HG02642 (cell line): ENCODE data around the gene LPAR5.

ENCODE experiments used
- ATAC-seq: cut with Tn5 transposase; IDR thresholded peaks from one replicate; pipeline ENCODE4 v1.9.1; 2021; ENCODE audit warnings: mild to moderate bottlenecking; ENCODE audit not compliant: unreplicated experiment, poor library complexity

Gene LPAR5

DNA sequence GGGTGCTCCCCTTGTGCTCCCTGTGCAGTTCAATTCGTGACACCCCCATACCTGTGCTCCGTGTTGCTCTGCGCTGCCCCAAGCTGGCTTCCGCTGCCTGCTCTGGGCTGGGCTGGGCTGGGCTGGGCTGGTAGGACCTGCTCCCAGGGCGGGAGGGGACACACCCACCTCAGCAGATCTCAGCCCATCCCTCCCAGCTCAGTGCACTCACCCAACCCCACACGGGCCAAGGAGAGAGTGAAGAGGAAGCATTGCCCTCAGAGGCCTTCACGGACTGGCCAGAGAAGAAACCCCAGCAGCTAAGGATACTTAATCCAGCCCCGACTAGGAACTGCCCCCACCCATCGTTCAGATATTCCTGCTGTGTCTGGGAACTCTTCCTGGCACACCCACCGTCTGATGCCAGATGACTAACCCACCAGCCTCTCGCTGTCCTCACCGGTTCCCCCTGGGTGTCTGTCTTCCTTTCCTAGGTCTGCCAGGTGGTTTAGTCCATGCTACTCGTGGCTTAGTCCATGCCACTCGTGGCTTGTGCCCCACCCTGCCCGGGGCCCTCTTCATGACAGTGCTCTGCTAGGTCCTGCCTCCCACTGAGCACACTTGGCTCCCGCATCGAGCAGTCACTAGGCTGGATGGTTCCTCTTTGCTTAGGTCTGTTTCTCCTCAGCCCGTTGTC, at the start of gene LPAR5:
LPAR5 (minus strand) TSS at position 104 of the 676 bp plus-strand sequence. CDS start 14,711 bp downstream, outside the sequence.
- peak; percentile 42 for ATAC-seq

DNA sequence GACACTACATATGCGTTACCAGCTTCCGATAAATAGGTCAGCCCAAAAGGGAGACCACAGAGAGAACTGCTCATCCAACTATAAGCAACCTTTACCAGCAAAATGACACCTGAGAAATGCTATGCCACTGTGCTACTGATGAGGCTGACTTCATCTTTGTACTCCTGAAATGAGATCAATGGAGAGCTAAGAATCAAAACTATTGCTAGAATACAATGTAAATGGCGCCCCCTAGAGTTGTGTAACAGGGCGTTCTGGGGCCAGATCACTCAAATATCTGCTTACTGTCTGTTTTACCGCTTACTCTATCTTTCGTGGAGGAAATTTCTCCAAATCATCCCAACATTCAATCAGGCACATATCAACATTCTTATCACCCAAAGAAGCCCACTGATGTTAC, 48.9 kb upstream of the LPAR5 start:
- ATAC-seq, result no peak

DNA sequence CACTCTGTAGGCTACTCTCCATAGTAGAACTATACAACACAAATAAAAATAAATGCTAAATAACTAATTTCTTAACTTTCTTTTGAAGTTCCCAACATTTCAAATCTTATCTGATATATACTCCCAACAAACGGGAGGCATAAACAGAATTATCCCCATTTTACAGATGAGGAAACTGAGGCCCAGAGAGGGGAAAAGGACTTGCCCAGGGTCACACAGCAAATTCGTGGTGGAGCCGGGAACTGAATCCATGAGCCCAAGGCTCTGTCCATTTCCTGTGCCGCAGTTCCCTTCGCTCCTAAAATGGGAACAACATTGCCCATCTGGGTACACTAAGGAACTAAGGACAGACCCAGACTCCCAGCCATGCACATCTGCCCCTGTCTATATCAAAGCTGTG, 41.2 kb upstream of the LPAR5 start:
- no peak for ATAC-seq

DNA sequence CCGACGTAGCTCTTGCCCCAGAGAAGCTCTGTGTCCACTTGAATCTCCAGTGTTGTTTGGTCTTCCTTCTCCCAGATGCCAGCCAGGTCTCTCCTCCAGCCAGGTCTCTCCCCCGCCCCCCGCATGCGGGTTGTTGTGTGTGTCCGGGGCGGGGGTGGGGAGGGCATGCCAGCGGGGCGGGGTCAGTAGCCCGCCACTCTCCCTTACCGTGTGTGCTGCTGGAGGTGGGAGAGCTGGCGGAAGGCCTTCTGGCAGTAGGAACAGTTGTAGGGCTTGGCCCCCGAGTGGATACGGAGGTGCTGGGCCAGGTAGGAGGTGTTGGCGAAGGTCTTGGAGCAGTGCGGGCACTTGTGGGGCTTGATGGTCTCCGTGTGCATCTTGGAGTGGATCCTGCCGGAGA, 36.4 kb upstream of the LPAR5 start:
- no peak for ATAC-seq

DNA sequence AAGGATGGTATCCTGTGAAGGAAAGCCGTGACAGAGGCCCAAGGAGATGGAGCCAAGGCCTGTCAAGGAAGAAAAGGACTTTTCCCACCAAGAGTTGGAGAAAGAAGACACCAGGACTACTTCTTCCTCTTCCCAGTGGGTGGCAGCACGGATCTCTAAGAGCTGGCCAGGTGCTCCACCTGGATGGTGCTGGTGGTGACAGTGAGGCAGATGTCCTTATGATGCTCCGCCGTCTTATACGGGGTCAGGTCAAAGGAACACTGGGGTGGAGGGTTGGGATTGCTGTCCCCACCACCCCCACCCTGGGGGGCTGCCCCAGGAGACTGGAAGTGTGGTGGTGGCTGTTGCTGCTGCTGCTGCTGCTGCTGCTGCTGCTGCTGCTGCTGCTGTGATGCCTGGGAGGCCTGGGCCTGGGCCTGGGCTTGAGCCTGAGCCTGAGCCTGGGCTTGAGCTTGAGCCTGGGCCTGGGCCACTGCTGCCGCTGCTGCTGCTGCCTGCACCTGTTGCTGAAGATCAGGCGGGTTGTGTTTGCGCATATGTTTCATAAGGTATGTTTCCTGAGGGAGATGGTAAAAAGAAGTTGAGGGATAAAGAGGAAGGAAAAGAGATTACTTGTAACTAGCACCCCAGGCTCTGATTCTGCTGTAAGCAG, 31.9 kb upstream of the LPAR5 start:
- ATAC-seq, result no peak

DNA sequence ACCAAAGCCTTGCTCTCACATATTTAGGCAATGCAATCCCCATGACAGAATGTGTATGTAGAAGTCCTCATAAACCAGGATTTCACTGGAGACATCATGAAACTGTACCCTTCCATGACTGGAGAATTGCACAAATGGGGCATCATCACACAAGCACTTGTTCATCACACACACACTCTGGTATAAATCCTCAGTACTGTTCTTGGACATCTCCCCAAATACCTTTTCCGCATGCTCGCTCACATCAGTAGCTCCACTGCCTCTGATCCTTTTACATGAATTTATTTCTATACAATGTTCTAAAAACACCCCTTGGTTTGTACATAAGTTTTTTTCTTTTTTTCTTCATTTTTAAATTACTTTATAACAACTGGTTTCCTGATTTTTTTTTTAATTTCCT, 30.5 kb upstream of the LPAR5 start:
- no peak for ATAC-seq

DNA sequence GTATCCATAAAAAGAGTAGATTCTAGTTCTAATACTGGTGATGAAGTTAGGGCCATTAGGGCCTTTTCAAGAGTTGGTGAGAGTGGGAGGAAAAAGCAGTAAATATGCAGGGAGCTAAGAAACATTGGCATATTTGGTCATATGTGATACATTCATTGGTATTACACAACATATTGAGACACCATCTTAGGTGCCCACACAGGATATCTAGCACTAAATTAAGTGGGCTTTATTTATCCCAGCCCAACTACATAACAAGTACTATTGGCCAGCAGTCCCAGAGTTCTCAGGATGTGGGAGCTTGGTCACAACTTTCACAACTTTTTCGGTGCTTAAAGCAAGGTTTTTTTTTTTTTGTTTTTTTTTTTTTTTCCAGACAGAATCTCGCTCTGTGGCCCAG, 29.1 kb upstream of the LPAR5 start:
- no peak for ATAC-seq

DNA sequence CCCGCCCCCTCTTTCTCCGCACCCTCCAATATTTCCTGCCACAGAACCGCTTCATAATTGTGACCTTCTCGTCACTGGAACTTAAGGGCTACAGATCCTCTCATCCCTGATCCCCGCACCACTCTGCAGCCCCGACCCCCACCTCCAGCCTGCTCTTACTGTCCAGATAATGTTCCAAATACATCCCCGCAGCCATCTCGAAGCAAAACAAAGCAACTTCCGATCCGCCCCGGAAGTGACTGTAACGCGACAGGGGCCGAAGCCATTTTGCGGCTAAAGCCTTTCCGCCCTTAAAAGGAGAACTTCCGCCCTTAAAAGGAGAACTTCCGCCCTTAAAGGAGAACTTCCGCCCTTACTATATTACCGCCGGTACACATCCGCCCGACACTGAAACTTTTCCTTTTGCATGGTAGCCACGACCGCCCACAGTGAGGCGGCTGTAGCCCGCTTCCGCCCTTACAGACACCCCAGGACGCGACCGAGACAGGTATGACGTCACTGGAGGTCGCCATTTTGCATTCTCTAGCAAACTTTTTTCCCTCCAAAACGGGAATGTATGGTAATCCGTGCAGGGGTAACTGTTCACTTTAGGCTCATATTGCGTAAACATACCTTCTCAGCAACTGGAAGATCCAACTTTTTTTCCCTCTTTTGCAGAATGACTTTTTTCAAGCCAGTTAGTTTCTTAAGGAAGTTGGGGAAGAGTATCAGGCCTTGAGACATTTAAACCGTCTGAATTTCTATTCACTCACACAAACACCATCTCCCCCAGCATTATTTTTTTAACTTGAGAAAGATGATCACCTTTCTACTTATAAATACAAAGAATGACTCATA, 27.4 kb upstream of the LPAR5 start, which contains the start of gene ING4:
ING4 (minus strand) TSS at position 214 of the 837 bp plus-strand sequence; CDS start at position 196, 18 bp downstream.
- ATAC-seq, result peak; percentile 97

DNA sequence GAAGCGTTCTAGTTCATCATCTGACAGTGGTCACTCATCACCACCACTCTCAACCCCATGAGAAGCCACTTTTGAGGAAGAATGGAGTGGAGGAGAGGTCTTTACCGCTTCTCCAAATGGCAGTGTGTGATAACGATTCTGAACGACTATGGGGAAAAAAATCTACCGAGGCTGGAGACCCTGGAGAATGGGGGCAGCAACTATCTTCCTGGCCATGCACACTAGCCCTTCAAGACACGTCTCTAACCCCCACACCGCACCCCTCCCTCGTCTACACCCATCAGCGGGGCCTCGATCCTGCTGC, 26.8 kb upstream of the LPAR5 start:
- peak; percentile 34 for ATAC-seq

DNA sequence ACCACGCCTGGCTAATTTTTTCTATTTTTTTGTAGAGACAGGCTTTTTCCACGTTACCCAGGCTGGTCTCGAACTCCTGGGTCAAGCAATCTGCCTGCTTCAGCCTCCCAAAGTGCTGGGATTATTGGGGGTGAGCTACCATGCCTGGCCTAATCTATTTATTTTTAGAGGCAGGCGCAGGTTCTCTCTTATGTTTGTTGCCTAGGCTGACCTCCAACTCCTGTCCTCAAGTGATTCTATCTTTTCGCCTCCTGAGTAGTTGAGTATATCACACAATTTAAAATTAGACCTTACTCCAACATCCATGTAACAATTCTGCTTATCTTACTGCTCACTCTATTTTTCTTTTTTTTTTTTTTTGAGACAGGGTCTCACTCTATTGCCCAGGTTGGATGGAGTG, 18.2 kb upstream of the LPAR5 start:
- ATAC-seq, result no peak

DNA sequence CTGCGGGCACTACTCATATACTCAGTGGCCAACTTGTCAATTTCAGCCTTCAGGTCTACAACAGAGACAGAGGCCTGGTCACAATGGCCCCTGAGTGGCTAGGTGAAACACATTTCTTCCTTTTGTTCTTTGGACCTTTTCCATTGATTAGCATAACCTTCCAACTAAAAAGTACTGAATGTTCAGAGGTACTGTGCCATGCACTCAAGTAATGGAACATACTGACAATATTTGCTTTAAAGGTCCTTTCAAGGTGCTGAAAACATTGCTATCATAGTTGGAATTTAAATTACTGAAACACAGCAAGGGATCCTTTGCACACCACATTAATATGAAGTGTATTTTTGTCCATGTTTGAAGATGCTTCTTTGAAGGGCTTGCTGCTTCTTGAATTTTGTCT, 17.6 kb upstream of the LPAR5 start:
- no peak for ATAC-seq

DNA sequence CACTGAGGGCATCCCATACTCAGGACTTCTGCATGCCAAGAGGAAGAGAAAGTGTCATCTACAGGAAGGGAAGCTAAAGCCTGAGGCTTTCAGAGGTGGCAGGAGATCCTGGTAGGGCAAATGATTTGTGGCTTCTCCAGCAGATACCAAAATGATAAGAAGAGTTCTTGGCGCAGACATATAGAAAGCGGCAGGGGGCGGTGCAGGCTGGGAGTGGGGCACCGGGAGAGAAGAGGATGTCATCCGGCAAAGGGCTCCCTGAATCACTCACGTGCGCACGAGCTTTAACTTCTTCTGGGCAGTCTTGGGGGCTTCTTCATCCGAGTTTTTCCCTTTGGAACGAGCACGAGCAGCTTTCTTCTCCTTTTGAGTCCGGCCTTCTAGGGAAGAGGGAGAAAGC, 16.6 kb upstream of the LPAR5 start:
- ATAC-seq, result no peak

DNA sequence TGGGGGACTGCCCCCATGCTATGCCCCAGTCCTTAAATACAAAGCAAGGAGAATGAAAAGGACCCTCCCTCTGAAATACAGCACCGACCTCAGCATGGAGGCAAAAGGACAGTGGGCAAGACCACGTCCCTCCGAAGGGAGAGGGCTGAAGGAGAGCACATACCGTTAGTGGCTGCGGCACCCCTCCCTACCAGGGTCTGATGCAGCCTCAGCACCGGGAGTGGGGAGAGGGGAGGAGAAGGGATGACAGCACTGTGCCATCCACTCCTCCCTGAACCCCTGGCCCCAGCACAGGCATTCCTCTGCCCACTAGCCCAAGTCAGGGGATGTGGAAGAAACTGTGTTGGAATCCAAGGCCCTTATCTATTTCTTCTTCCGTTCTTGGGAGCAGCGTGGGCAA, 15.1 kb upstream of the LPAR5 start:
- ATAC-seq, result no peak

DNA sequence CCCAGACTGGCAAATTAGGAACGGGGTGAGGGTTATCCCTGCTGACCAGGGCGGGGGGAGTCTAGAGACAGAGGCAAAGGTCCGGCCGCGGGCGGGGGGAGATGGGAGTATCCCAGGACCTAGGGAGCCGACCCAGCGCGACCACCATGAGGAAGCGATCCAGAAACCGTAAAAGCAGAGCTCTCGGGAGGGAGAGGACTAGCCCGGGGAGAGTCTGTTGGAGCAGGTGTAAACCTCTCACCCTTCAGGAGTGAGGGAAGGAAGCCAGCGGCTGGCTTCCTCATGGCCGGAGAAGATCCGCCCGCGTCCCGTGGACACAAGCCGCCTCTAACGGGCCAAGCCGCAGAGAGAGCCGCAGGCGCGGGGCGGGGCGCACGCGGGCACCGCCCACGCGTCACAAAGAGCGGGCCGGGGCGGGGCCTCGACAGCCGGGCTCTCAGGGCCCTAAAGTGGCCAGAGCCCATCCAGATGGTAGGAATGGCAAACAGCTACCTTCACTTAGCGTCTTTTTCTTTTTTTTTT, 11.4 kb upstream of the LPAR5 start, which contains the start of gene ACRBP:
ACRBP (minus strand) TSS at position 350 of the 522 bp plus-strand sequence; CDS start at position 284, 66 bp downstream.
- peak; percentile 61 for ATAC-seq

DNA sequence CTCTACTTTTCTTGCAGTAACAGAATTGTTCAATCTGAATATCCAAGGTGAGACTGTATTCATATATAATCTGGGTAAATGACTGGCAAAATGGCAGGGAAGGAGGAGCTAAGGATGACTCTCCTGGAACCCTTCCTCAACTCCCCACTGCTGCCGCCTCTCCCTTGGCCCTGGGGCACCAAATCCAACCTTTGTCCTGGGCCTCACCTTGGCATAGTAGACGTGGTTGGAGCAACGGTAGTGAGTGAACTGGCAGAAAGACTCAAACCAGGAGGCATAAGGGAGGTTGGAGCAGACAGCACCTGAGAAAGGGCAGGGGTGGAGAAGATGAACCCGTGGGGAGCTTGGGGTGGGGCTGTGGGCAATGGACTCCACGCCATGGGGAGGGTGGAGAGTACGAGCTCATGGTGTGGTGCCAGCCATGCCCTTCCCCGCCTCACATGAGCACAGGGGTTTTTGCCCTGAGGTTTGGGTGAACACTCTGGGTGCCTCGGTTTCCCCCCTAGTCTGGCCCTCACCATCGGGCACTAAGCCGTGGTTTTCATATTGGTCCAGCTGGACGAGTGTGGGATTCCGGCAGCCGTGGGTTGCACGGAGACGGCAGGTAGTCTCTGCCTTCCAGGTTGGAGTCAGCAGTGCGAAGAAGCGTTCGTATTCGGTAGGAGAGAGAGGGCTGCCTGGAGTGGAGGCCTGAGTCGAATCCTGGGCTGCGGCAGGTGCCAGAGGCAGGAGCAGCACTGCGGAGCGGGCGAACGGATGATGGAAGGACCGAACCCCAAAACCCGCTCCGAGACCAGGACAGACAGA, 10.7 kb upstream of the LPAR5 start:
- ATAC-seq, result no peak

DNA sequence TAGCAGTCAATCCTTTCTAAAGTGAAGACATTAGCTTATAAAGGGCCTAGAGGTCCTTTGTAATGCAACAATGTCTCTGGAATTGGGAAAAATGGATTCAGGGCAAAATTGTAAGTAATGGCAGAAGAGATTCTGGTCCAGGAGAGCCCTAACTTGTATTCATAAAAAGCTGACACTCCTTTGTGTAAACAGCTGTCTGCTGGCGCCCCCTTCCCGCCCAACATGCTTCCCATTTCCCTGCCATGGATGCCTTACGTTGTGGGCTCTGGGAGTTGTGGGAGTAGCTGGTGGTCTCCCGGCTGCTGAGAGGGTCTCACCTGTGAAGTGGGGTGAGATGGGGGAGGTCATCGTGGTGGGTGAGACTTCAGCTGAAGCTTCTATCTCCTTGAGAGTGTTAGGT, 9.1 kb upstream of the LPAR5 start:
- no peak for ATAC-seq

DNA sequence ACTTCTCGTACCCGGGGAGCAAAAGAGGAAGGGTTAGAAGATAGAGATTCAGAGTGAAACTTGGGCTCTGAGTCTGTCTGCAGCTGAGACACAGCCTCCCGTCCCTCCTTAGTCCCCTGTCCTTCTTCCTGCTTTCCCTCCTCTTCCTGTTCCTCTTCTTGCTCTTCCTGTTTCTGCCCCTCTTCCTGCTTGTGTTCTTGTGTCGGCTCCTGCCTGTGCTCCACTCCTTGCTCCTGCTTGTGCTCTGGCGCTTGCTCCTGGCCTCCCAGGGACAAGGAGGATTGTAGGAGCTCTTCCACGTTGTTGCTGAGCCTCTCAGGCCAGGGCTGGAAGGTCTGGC, 8.5 kb upstream of the LPAR5 start:
- ATAC-seq, result no peak

DNA sequence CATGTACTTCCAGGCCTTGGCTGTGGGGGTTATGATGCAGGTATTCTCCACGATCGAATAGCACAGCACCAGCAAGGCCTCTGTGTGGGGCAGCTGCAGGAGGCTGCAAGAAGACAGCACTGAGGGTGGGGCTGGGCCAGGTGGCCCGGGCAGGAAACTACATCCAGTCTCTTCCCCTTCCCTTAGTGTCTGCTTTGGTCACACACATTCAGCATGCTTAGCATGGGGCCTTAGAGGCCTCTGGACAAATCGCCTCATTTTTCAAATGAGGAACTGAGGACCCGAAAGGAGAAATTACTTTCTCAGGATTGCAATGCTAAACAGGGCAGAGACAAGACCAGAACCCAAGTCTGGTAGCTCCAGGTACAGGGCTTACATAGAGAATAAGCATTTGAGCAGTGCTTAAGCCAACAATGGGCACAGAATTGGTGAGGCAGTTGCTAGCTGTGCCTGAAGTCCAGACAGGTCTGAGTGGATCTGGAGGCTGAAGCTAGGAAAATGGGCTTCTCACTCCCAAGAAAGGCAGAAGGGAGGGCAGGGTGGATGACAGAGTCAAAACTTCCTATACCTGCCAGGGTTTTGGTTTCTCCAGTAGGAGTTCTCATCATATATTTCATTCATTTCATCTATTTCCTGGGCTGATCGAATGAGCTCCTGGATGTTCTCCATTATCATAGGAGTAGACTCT, 8.0 kb upstream of the LPAR5 start:
- ATAC-seq, result no peak

DNA sequence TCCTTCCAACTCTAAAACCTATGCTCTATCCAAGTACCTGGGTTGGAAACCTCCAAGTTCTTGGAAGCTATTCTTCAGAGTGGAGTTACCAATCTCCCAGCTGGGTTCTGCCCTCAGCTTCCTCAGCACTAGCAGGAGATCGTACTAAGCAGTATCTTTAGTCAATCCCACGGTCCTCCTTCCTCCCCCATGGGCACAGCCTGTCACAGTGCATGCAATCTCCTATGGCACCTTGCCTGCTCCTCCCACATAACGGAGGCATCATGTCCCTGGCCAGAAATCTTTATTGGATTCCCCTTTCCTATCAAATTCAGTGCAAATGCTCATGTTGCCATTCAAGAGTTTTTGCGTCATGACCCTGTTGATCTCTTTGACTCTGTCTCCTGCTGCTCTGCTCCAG, 5.4 kb upstream of the LPAR5 start:
- no peak for ATAC-seq

DNA sequence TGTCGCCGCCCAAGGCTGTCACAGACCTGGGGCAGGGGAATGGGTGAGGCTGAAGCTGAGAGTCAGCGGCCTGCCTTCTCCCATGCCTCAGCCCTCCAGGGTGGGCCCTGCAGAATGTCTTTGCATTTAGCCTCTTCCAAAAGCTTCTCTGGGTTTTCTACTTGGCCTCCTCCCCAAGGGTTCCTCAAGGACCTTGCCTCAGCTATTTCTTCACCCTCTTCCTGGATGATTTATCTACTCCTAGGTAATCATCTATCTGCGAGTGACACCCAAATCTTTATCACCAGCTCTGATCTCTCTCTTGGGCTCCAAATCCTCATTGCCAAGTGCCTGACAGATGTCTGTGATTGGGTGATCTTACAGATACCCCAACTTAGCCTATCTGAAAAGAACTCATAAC, 4.7 kb upstream of the LPAR5 start:
- no peak for ATAC-seq
